ENCODE measurements around the gene MARCHF10.

The MARCHF10 gene

DNA sequence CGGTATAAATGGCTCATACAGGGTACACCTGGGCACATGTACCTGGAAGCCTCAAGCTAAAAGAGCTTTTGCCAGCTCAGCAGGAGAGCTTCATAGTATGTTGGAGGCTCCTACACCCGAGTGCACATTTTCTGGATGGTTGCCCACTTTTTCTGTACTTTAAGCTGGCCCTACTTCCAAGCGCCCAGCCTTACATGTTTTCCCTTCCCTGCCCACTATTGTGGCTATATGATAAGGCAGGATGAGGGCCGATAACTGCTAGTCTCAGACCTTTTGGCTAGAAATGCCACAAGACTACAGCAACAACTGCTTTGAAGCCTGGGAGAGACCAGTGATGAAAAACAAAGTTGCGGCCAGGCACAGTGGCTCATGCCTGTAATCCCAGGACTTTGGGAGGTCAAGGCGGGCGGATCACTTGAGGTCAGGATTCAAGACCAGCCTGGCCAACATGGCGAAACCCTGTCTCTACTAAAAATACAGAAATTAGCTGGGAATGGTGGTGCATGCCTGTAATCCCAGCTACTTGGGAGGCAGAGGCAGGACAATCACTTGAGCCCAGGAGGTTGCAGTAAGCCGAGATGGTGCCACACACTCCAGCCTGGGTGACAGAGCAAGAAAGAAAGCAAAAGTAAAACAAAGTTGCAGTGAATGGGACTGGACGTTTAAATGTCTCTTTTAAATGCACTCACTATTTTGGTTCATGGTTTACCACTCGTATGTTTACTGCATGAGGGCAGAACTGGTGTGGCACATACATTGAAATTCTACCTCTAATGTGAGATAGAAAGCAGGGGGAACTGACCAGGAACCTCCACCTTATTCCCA, 14.2 kb upstream of the MARCHF10 start:
- no peaks in the 10 kb centered on the region for H3K9me3 ChIP-seq (ENCODE audit: control insufficient read depth, low read length)
- no peak overlapping the region for H3K4me3 ChIP-seq (ENCODE audit: insufficient read depth, low read depth, low read length)
- H3K27ac ChIP-seq (ENCODE audit: insufficient read depth, low read depth, low read length, poor library complexity, severe bottlenecking), result no peak overlapping the region
- WGBS, 2 experiments, result 88 to 92% methylated on average over 11 of the region's 11 CpGs
- peaks cover 22% of the 10 kb centered on the region for H3K4me1 ChIP-seq (ENCODE audit: control insufficient read depth, insufficient read depth, low read length)
- no peaks in the 10 kb centered on the region for H3K36me3 ChIP-seq (ENCODE audit: control insufficient read depth, insufficient read depth, low read length)
- H3K27me3 ChIP-seq (ENCODE audit: control insufficient read depth, insufficient read depth, low read length, poor library complexity, severe bottlenecking), result no peaks in the 10 kb centered on the region

DNA sequence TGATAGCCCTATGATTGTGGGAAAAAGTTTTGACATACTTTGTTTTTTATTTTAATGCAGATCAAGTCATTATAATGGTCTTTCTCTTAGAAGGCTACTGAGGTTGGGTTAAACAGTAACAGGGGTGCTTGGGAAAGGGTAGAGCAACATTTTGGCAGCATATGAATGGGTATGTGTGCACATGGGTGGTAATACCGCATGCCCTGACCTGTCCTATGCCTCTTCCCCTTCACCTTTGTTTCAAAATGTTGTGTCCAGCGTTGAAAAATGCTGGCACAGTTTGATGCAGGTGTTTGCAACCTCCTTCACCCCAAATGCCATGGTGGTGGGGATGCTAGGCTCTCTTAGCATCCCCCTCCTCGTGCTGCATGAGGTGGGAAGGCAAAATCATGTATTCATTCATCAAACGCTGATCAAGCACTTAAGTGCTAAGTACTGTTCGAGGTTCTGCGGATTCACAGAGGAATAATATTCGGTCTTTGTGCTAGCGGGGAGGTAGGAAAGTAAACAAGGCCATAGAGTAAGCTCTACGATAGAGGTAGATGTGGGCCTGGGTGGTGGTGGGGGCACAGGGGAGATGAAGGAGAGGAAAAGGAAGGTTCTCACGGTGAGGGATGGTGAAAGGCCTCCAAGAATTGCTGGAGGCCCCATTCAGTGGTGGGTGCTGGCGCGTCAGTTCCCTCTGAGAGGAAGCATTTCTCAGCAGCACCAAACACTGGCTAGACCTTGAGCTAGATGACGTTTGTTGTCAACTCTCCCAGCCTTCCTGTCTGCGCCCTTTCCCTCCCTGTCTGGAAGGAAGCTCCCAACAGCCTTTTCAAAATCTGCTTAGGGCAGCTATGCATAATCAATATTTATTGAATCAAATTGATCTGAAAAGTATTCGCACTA, 13.3 kb upstream of the MARCHF10 start:
- Histone ChIP-seq H3K4me1 (ENCODE audit: control insufficient read depth, insufficient read depth, low read length) (peaks cover 22% of the 10 kb centered on the region), H3K9me3 (ENCODE audit: control insufficient read depth, low read length) (no peaks in the 10 kb centered on the region), H3K27ac (ENCODE audit: insufficient read depth, low read depth, low read length, poor library complexity, severe bottlenecking) (no peak overlapping the region), H3K4me3 (ENCODE audit: insufficient read depth, low read depth, low read length) (no peak overlapping the region), H3K27me3 (ENCODE audit: control insufficient read depth, insufficient read depth, low read length, poor library complexity, severe bottlenecking) (no peaks in the 10 kb centered on the region), H3K36me3 (ENCODE audit: control insufficient read depth, insufficient read depth, low read length) (no peaks in the 10 kb centered on the region)
- 91 to 92% methylated on average over 15 of the region's 15 CpGs for WGBS, 2 experiments

DNA sequence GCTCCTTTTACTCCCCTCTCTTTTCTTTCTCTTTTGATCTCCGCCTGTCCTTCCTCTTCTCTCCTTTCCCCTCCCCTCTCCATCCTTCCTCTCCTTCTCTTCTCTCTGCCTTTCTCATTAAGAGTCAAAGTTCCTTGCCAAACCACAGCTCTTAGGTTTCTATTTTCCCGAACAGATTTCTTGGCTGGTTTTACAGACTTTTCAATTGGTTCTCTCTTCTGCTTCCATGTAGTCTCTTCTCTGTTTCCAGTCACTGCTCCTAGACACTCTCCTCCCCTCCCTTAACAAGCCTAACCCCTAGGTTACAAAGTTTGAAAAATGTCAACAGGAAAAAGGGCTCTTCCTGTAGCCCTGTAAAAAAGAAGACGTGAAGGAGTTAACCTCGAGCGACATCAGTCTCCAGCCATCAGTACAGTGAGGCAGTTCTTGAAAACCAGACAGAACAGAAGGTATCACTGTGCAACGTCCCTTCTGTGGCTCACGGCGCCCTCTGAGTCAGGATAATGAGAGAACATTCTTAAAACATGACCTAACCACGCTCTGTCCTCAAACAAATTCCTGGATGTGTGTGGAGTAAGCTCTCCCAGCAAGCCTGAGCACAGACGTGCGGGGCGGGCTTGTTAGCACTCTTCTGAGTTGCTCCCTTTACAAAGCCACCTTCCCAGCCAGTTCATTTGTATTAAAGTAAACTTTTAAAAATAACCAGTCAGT, 11.6 kb upstream of the MARCHF10 start:
- Histone ChIP-seq H3K36me3 (ENCODE audit: control insufficient read depth, insufficient read depth, low read length) (no peaks in the 10 kb centered on the region), H3K9me3 (ENCODE audit: control insufficient read depth, low read length) (no peaks in the 10 kb centered on the region), H3K27me3 (ENCODE audit: control insufficient read depth, insufficient read depth, low read length, poor library complexity, severe bottlenecking) (no peaks in the 10 kb centered on the region), H3K4me3 (ENCODE audit: insufficient read depth, low read depth, low read length) (no peak overlapping the region), H3K27ac (ENCODE audit: insufficient read depth, low read depth, low read length, poor library complexity, severe bottlenecking) (peak overlapping the region; percentile 68), H3K4me1 (ENCODE audit: control insufficient read depth, insufficient read depth, low read length) (peaks cover 17% of the 10 kb centered on the region)
- 40 to 44% methylated on average over 12 of the region's 12 CpGs for WGBS, 2 experiments

DNA sequence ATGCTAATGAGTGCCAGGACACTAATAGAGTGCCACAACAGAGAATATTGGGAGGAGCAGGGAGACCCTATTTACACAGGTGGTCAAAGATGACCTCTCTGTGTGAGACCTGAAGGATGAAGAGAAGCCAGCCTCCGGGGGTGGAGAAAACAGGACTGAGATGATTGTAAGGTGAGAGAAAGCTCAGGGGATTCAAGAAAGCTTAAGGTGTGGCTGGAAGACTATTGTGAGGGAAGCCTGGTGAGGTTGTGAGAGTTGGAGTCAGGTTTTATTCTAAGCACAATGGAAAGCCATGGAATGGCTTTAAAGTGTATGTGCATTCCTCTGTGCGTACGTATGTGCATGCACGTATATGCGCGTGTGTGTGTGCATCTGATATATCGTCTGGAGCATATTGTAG, 10.4 kb upstream of the MARCHF10 start:
- WGBS, 2 experiments, result 95 to 96% methylated on average over 7 of the region's 7 CpGs
- H3K27ac ChIP-seq (ENCODE audit: insufficient read depth, low read depth, low read length, poor library complexity, severe bottlenecking), result no peak overlapping the region

DNA sequence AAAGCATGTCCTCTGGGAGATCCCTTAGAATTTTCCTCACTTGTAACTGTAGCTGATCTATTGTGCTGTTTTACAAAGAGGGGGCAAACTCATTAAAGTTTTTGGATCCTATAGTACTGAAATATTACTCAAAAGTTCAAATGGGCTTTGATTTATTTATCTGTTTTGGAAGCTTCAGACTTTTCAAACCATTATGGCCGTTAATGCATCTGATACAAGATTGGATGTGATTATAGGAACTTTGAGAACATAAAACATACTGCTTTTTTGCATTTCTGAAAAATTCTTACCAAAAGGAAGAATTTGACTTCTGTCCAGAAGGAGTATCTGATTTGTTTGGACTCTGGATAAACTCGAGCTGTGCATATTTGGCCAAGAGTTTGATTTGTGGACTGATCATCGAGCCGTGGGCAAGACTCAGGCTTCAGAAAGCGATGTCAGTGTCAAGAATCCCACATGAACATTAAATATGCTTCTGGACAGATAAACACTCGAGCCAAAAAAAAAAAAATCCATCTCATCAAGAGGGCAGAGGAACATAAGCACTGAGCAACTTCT, 8.2 kb upstream of the MARCHF10 start:
- no peak overlapping the region for H3K4me3 ChIP-seq (ENCODE audit: insufficient read depth, low read depth, low read length)
- no peak overlapping the region for H3K27ac ChIP-seq (ENCODE audit: insufficient read depth, low read depth, low read length, poor library complexity, severe bottlenecking)
- no peaks in the 10 kb centered on the region for H3K27me3 ChIP-seq (ENCODE audit: control insufficient read depth, insufficient read depth, low read length, poor library complexity, severe bottlenecking)
- no peaks in the 10 kb centered on the region for H3K36me3 ChIP-seq (ENCODE audit: control insufficient read depth, insufficient read depth, low read length)
- 90 to 93% methylated on average over 6 of the region's 6 CpGs for whole genome bisulfite sequencing, 2 experiments
- no peaks in the 10 kb centered on the region for H3K9me3 ChIP-seq (ENCODE audit: control insufficient read depth, low read length)
- H3K4me1 ChIP-seq (ENCODE audit: control insufficient read depth, insufficient read depth, low read length), result peaks cover 12% of the 10 kb centered on the region

More for the DNA sequence above, 10.4 kb upstream of the MARCHF10 start:
- no peak overlapping the region for H3K4me3 ChIP-seq (ENCODE audit: insufficient read depth, low read depth, low read length)
- H3K36me3 ChIP-seq (ENCODE audit: control insufficient read depth, insufficient read depth, low read length), result no peaks in the 10 kb centered on the region
- H3K27me3 ChIP-seq (ENCODE audit: control insufficient read depth, insufficient read depth, low read length, poor library complexity, severe bottlenecking), result no peaks in the 10 kb centered on the region
- H3K9me3 ChIP-seq (ENCODE audit: control insufficient read depth, low read length), result no peaks in the 10 kb centered on the region
- peaks cover 12% of the 10 kb centered on the region for H3K4me1 ChIP-seq (ENCODE audit: control insufficient read depth, insufficient read depth, low read length)

DNA sequence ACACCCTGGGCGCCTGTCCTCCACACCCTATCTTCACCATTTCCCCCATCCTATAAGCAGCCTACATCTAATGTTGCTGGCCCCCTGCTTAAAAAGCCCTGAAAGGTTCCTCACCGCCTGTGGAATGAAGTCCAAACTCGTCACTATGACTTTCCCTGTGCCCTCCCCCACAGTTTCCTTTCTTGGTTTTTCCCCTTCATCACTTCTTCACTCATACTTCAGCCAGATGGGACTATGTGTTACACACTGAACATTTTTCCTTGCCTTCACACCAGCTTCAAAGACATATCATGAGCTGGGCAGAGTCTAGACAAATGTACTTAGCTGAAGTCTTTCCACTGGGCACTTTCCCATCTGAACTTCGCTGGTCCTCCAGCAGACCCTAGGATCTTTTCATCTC, 1.5 kb upstream of the MARCHF10 start:
- no peaks in the 10 kb centered on the region for H3K36me3 ChIP-seq (ENCODE audit: control insufficient read depth, insufficient read depth, low read length)
- peaks cover 11% of the 10 kb centered on the region for H3K4me1 ChIP-seq (ENCODE audit: control insufficient read depth, insufficient read depth, low read length)
- no peaks in the 10 kb centered on the region for H3K9me3 ChIP-seq (ENCODE audit: control insufficient read depth, low read length)
- H3K27ac ChIP-seq (ENCODE audit: insufficient read depth, low read depth, low read length, poor library complexity, severe bottlenecking), result no peak overlapping the region
- no peak overlapping the region for H3K4me3 ChIP-seq (ENCODE audit: insufficient read depth, low read depth, low read length)
- WGBS, 2 experiments, result 92 to 96% methylated on average over 4 of the region's 4 CpGs
- no peaks in the 10 kb centered on the region for H3K27me3 ChIP-seq (ENCODE audit: control insufficient read depth, insufficient read depth, low read length, poor library complexity, severe bottlenecking)

DNA sequence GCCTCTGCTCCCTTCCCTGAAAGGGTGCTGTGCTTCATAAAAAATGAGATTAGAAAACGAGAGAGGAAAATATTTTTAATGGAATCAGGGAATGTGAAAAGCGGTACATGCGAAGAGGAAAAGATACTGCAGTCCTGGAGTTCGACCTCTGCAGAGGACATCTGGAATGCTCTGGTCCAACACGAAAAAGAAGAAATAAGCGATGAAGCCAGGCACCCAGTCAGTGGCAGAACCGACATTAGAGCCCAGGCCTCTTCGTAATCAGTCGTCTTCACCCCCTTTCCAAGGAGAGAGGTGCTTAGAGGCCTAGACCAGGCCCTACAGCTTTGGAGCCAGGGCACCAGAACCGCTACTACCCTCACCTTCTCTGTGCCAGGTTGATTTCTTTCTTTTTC, 459 bp upstream of the MARCHF10 start:
- 78% methylated on average over 10 of the region's 10 CpGs for WGBS, 2 experiments
- Histone ChIP-seq H3K4me1 (ENCODE audit: control insufficient read depth, insufficient read depth, low read length) (peaks cover 11% of the 10 kb centered on the region), H3K9me3 (ENCODE audit: control insufficient read depth, low read length) (no peaks in the 10 kb centered on the region), H3K27ac (ENCODE audit: insufficient read depth, low read depth, low read length, poor library complexity, severe bottlenecking) (no peak overlapping the region), H3K27me3 (ENCODE audit: control insufficient read depth, insufficient read depth, low read length, poor library complexity, severe bottlenecking) (no peaks in the 10 kb centered on the region), H3K36me3 (ENCODE audit: control insufficient read depth, insufficient read depth, low read length) (no peaks in the 10 kb centered on the region), H3K4me3 (ENCODE audit: insufficient read depth, low read depth, low read length) (peak overlapping the region; percentile 35)

DNA sequence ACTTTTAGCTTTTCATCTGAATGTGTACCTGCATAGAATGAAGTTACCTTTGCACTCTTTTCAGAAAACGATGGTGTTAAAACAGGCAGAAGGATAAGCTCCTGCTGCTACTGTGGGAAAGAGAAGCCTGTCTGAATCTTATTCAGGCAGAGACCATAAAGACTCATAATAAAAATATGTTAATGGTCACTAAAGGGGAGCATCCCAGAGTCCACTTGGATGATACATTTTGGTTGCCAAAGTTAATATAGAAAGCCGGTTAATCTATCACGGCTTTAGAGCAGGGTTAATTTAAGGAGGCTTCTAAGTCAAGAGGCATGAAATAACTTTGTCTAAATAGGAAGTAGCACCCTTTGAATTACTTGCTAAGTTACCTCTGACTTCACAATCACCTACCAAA, 2.9 kb downstream of the MARCHF10 start:
- H3K9me3 ChIP-seq (ENCODE audit: control insufficient read depth, low read length), result no peaks in the 10 kb centered on the region
- 91 to 98% methylated on average over 3 of the region's 3 CpGs for WGBS, 2 experiments
- no peak overlapping the region for H3K27ac ChIP-seq (ENCODE audit: insufficient read depth, low read depth, low read length, poor library complexity, severe bottlenecking)
- no peaks in the 10 kb centered on the region for H3K36me3 ChIP-seq (ENCODE audit: control insufficient read depth, insufficient read depth, low read length)
- no peaks in the 10 kb centered on the region for H3K27me3 ChIP-seq (ENCODE audit: control insufficient read depth, insufficient read depth, low read length, poor library complexity, severe bottlenecking)
- no peak overlapping the region for H3K4me3 ChIP-seq (ENCODE audit: insufficient read depth, low read depth, low read length)
- peaks cover 11% of the 10 kb centered on the region for H3K4me1 ChIP-seq (ENCODE audit: control insufficient read depth, insufficient read depth, low read length)

DNA sequence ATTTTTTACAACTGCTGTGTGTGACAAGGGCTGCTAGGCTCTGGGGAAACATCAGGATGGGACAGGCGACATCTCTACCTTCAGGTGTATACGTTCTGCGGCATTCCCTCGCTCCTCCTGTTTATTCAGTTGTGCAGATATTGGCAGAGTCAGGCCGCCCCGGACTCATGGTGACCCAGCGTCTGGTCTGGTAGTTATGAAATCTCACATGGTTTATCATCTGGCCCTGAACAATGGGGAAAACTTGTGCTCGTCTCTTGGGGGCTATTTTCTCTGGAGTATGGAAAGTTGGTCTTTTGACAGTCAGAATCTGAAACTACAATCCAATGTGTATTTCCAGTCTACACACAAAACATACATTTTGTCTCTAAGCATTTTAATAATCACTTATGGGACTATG, 3.3 kb downstream of the MARCHF10 start:
- Histone ChIP-seq H3K9me3 (ENCODE audit: control insufficient read depth, low read length) (no peaks in the 10 kb centered on the region), H3K36me3 (ENCODE audit: control insufficient read depth, insufficient read depth, low read length) (no peaks in the 10 kb centered on the region), H3K4me3 (ENCODE audit: insufficient read depth, low read depth, low read length) (no peak overlapping the region), H3K27ac (ENCODE audit: insufficient read depth, low read depth, low read length, poor library complexity, severe bottlenecking) (no peak overlapping the region), H3K27me3 (ENCODE audit: control insufficient read depth, insufficient read depth, low read length, poor library complexity, severe bottlenecking) (no peaks in the 10 kb centered on the region), H3K4me1 (ENCODE audit: control insufficient read depth, insufficient read depth, low read length) (peaks cover 11% of the 10 kb centered on the region)
- WGBS, 2 experiments, result 82 to 85% methylated on average over 8 of the region's 8 CpGs

All from ectodermal cell (in vitro differentiated cells).